H9 (cell line): ENCODE measurements around the gene CD79B. TPM values are rescaled to one million over a fixed set of nuclear protein-coding genes. Genes with fewer than 3 reads are reported as not detected.

Source experiments
- DNase-seq: peaks from one replicate; pipeline ENCODE4 v3.0.0-alpha.2; 2017
- H2AFZ ChIP-seq: one replicate; pipeline ENCODE4 v1.6.1; 2013; ENCODE audit warnings: mild to moderate bottlenecking, low read length, control low read depth, moderate library complexity
- H2AK5ac ChIP-seq: 2 replicates; pipeline ENCODE4 v1.6.1; 2013; ENCODE audit warnings: low read length, control low read depth, mixed read lengths; ENCODE audit not compliant: insufficient read length
- H2BK120ac ChIP-seq: one replicate; pipeline ENCODE4 v1.6.1; 2013; ENCODE audit warnings: low read depth, mild to moderate bottlenecking, low read length, control low read depth, inconsistent platforms; ENCODE audit not compliant: poor library complexity, severe bottlenecking
- H2BK12ac ChIP-seq: 2 replicates; pipeline ENCODE4 v1.6.1; 2013; ENCODE audit warnings: low read length, control low read depth, mixed read lengths, low read depth; ENCODE audit not compliant: insufficient read length
- H2BK15ac ChIP-seq: 2 replicates; pipeline ENCODE4 v1.6.1; 2013; ENCODE audit warnings: low read depth, low read length, control low read depth
- H2BK20ac ChIP-seq: one replicate; pipeline ENCODE4 v1.6.1; 2013; ENCODE audit warnings: low read depth, mild to moderate bottlenecking, low read length, control low read depth, inconsistent platforms; ENCODE audit not compliant: poor library complexity, severe bottlenecking
- H2BK5ac ChIP-seq: 2 replicates; pipeline ENCODE4 v1.6.1; 2013; ENCODE audit warnings: low read length, control low read depth, mixed read lengths; ENCODE audit not compliant: insufficient read length
- H3K14ac ChIP-seq: 2 replicates; pipeline ENCODE4 v1.6.1; 2013; ENCODE audit warnings: low read length, control low read depth; ENCODE audit not compliant: insufficient read depth
- H3K18ac ChIP-seq: 2 replicates; pipeline ENCODE4 v1.6.1; 2013; ENCODE audit warnings: low read depth, mild to moderate bottlenecking, mixed read lengths, low read length, control low read depth; ENCODE audit not compliant: insufficient read length
- H3K23ac ChIP-seq: 2 replicates; pipeline ENCODE4 v1.6.1; 2013; ENCODE audit warnings: low read length, control low read depth, mixed read lengths, low read depth; ENCODE audit not compliant: insufficient read length
- H3K23me2 ChIP-seq: 2 replicates; pipeline ENCODE4 v1.6.1; 2013; ENCODE audit warnings: low read depth, mild to moderate bottlenecking, mixed read lengths, low read length, control low read depth; ENCODE audit not compliant: insufficient read length, poor library complexity, severe bottlenecking
- H3K27ac ChIP-seq: 2 replicates; pipeline ENCODE4 v1.5.1; 2013; ENCODE audit warnings: low read length, control low read depth, mixed read lengths, low read depth; ENCODE audit not compliant: insufficient read length
- H3K27me3 ChIP-seq: 2 replicates; pipeline ENCODE4 v1.6.1; 2013; ENCODE audit warnings: low read length, control low read depth, inconsistent platforms; ENCODE audit not compliant: insufficient read depth
- H3K4ac ChIP-seq: 2 replicates; pipeline ENCODE4 v1.6.1; 2013; ENCODE audit warnings: low read depth, mild to moderate bottlenecking, control low read depth, inconsistent platforms, low read length, moderate library complexity
- H3K4me1 ChIP-seq: 2 replicates; pipeline ENCODE4 v1.6.1; 2013; ENCODE audit warnings: low read length, control low read depth, inconsistent platforms; ENCODE audit not compliant: insufficient read depth
- H3K4me2 ChIP-seq: 2 replicates; pipeline ENCODE4 v1.6.1; 2013; ENCODE audit warnings: low read length, control low read depth, mixed read lengths; ENCODE audit not compliant: insufficient read length, insufficient read depth
- H3K56ac ChIP-seq: 2 replicates; pipeline ENCODE4 v1.6.1; 2013; ENCODE audit warnings: low read depth, mild to moderate bottlenecking, mixed read lengths, low read length, control low read depth; ENCODE audit not compliant: insufficient read length
- H3K79me1 ChIP-seq: 2 replicates; pipeline ENCODE4 v1.6.1; 2013; ENCODE audit warnings: low read depth, mild to moderate bottlenecking, moderate library complexity, low read length, control low read depth, inconsistent platforms; ENCODE audit not compliant: insufficient read depth, poor library complexity, severe bottlenecking
- H3K79me2 ChIP-seq: 2 replicates; pipeline ENCODE4 v1.6.1; 2013; ENCODE audit warnings: low read length, control low read depth, inconsistent platforms; ENCODE audit not compliant: insufficient read depth
- H3K9ac ChIP-seq: 2 replicates; pipeline ENCODE4 v1.6.1; 2013; ENCODE audit warnings: low read length, control low read depth, mixed read lengths; ENCODE audit not compliant: insufficient read length; ENCODE audit errors: extremely low read depth
- H3K9me3 ChIP-seq: one replicate; pipeline ENCODE4 v1.6.1; 2013; ENCODE audit warnings: low read depth, low read length, inconsistent platforms; ENCODE audit not compliant: control insufficient read depth
- H3T11ph ChIP-seq: one replicate; pipeline ENCODE4 v1.6.1; 2013; ENCODE audit warnings: mild to moderate bottlenecking, low read length, control low read depth, inconsistent platforms
- H4K20me1 ChIP-seq: one replicate; pipeline ENCODE4 v1.6.1; 2013; ENCODE audit not compliant: control insufficient read depth, insufficient read length, insufficient read depth
- H4K5ac ChIP-seq: 2 replicates; pipeline ENCODE4 v1.6.1; 2013; ENCODE audit warnings: low read depth, mild to moderate bottlenecking, mixed read lengths, low read length, control low read depth; ENCODE audit not compliant: insufficient read length
- H4K8ac ChIP-seq: replicated peaks from 2 replicates; pipeline ENCODE4 v1.6.1; 2013; ENCODE audit warnings: low read length, control low read depth, mixed read lengths, low read depth; ENCODE audit not compliant: insufficient read length
- H4K91ac ChIP-seq: 2 replicates; pipeline ENCODE4 v1.6.1; 2013; ENCODE audit warnings: low read depth, mild to moderate bottlenecking, moderate library complexity, mixed read lengths, low read length, control low read depth; ENCODE audit not compliant: insufficient read length
- H3K27ac Mint-ChIP-seq, 3 experiments: 2 replicates in 2 of 3; 3 replicates in 1 of 3; pipeline ENCODE4 v1.8.0; 2020 to 2021; ENCODE audit warnings: mixed read lengths in 3 of 3, mild to moderate bottlenecking in 1 of 3, moderate library complexity in 1 of 3
- H3K27me3 Mint-ChIP-seq: 2 replicates; pipeline ENCODE4 v1.8.0; 2021; ENCODE audit warnings: low read depth, mild to moderate bottlenecking, moderate library complexity, mixed read lengths
- H3K36me3 Mint-ChIP-seq, 3 experiments: 2 replicates in 2 of 3; 3 replicates in 1 of 3; pipeline ENCODE4 v1.8.0; 2020 to 2021; ENCODE audit warnings: low read depth in 3 of 3, mixed read lengths in 3 of 3; ENCODE audit not compliant: insufficient read depth in 1 of 3
- H3K4me1 Mint-ChIP-seq, 2 experiments: 2 replicates each; pipeline ENCODE4 v1.8.0; 2020; ENCODE audit warnings: mixed read lengths in 2 of 2
- H3K4me3 Mint-ChIP-seq, 2 experiments: 2 replicates in 1 of 2; 3 replicates in 1 of 2; pipeline ENCODE4 v1.8.0; 2020 to 2021; ENCODE audit warnings: mild to moderate bottlenecking in 2 of 2, mixed read lengths in 2 of 2, moderate library complexity in 1 of 2
- H3K9me3 Mint-ChIP-seq, 2 experiments: 2 replicates in 1 of 2; 3 replicates in 1 of 2; pipeline ENCODE4 v1.8.0; 2020; ENCODE audit warnings: mild to moderate bottlenecking in 2 of 2, mixed read lengths in 2 of 2, moderate library complexity in 1 of 2
- WGBS: extraction: QIAGEN DNeasy Blood & Tissue Kit; methylation state at CpG from one replicate; pipeline ENCODE4 v1.1.7; 2013; ENCODE audit warnings: missing lambda C conversion rate, low lambda C conversion rate, mixed read lengths; ENCODE audit not compliant: insufficient read length; ENCODE audit errors: extremely low coverage; 5-methylcytosine and 5-hydroxymethylcytosine counted together
- total RNA-seq: library from RNA; stranded (reverse); gene quantifications from 2 replicates; pipeline ENCODE4 v1.2.1, GENCODE V29; 2021
- TF ChIP-seq, protein P1 (sequence below): fragments of 200-600 bp; sonication (generic); conservative IDR thresholded peaks from 3 replicates; pipeline ENCODE4 v1.8.0; 2021; ENCODE audit warnings: antibody characterized with exemption, mild to moderate bottlenecking

The CD79B gene
- total RNA-seq, 1 experiment from 2014 or later = 0.96 TPM

DNA sequence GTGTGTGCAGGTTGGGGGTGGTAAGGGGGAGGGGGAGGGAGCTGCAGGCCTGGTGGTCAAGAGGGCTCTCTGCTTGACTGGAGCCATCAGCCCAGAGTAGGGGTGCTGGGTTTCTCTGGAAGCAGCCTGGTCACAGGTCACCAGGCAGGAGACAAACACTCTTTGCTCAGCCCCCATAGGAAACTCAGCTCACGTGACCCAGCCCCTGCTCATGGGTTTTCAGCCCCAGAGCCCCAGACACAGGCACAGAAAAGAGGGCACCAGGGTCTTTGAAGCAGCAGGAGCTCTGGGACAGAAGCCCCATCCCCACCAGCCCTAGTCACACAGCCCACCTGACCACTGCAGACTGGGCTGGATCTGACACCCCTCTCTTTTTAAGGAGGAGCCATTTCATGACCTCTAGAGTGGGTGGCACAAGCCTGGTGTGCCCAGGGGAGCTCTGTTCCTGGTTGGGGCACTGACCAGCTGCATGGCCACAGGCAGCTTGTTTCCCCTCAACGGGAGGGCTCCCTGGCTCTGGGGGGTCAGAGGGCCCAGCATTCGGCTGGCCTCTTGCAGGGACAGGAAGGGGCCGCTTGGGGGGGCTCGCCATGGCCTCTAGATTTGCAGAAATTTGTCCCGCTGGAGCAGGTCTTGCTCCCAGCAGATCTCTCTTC, 13.8 kb upstream of the CD79B start:
- no peaks in the 10 kb centered on the region for H3K23me2 ChIP-seq
- H2BK120ac ChIP-seq = no peak overlapping the region
- DNase-seq = no peak
- no peak overlapping the region for H3T11ph ChIP-seq
- H3K27me3 ChIP-seq = no peaks in the 10 kb centered on the region
- H4K20me1 ChIP-seq = no peaks in the 10 kb centered on the region
- no peaks in the 10 kb centered on the region for H3K79me2 ChIP-seq
- H3K14ac ChIP-seq = no peak overlapping the region
- H3K79me1 ChIP-seq = no peaks in the 10 kb centered on the region
- no peaks in the 10 kb centered on the region for H3K9me3 ChIP-seq
- WGBS = no CpG with 5 or more reads among the region's 6 CpGs
- Mint-ChIP-seq H3K4me1 (peaks cover 2 to 6% of the 10 kb centered on the region in 2 experiments; a peak in 2 of 4 replicates), H3K27ac (no peak overlapping the region), H3K27me3 (peaks cover 3% of the 10 kb centered on the region; the same call in 1 of the 2 replicates), H3K4me3 (no peak overlapping the region), H3K36me3 (peaks cover 9 to 26% (median 11%) of the 10 kb centered on the region in 3 experiments; a peak in 6 of 7 replicates), H3K9me3 (no peaks in the 10 kb centered on the region)
- no peak overlapping the region for H3K18ac ChIP-seq
- H2AK5ac ChIP-seq = no peak overlapping the region
- H4K8ac ChIP-seq = no peak overlapping the region
- H2BK15ac ChIP-seq = no peak overlapping the region
- no peak overlapping the region for H3K56ac ChIP-seq
- H2BK12ac ChIP-seq = no peak overlapping the region
- no peak overlapping the region for H3K9ac ChIP-seq
- no peak overlapping the region for H2AFZ ChIP-seq
- H2BK20ac ChIP-seq = no peak overlapping the region
- H3K27ac ChIP-seq = no peak overlapping the region
- H3K23ac ChIP-seq = no peak overlapping the region
- H3K4me2 ChIP-seq = no peak overlapping the region
- no peaks in the 10 kb centered on the region for H3K4me1 ChIP-seq
- TF ChIP-seq, protein P1, sequence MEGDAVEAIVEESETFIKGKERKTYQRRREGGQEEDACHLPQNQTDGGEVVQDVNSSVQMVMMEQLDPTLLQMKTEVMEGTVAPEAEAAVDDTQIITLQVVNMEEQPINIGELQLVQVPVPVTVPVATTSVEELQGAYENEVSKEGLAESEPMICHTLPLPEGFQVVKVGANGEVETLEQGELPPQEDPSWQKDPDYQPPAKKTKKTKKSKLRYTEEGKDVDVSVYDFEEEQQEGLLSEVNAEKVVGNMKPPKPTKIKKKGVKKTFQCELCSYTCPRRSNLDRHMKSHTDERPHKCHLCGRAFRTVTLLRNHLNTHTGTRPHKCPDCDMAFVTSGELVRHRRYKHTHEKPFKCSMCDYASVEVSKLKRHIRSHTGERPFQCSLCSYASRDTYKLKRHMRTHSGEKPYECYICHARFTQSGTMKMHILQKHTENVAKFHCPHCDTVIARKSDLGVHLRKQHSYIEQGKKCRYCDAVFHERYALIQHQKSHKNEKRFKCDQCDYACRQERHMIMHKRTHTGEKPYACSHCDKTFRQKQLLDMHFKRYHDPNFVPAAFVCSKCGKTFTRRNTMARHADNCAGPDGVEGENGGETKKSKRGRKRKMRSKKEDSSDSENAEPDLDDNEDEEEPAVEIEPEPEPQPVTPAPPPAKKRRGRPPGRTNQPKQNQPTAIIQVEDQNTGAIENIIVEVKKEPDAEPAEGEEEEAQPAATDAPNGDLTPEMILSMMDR = no peak
- no peak overlapping the region for H4K5ac ChIP-seq
- no peak overlapping the region for H3K4ac ChIP-seq
- no peak overlapping the region for H4K91ac ChIP-seq
- no peak overlapping the region for H2BK5ac ChIP-seq
